B cell (primary cell): ENCODE results near the gene TRABD2B. TPM values are rescaled to one million over a fixed set of nuclear protein-coding genes. Genes with fewer than 3 reads are reported as not detected.

Experiments used
- ATAC-seq: fragments of 200-7000 bp; cut with Tn5 transposase; one replicate; pipeline ENCODE4 v1.10.0; 2021; ENCODE audit warnings: low read depth, mild to moderate bottlenecking, moderate number of reproducible peaks, moderate library complexity
- CTCF ChIA-PET: fragments of 350-600 bp; sonication (Branson Sonifier 250); formaldehyde crosslinking; loops from one replicate; lab custom pipeline; 2021; ENCODE audit warnings: antibody characterized with exemption, inconsistent platforms; lab: Charles Lee
- POLR2A ChIA-PET: fragments of 350-600 bp; sonication (Branson Sonifier 250); formaldehyde crosslinking; loops from one replicate; lab custom pipeline; 2021; ENCODE audit warnings: antibody characterized with exemption; lab: Charles Lee
- DNase-seq: peaks from one replicate; pipeline ENCODE4 v3.0.0; 2013
- H2AFZ ChIP-seq: 2 replicates; pipeline ENCODE4 v1.6.1; 2012; ENCODE audit warnings: mild to moderate bottlenecking, low read depth, low read length; ENCODE audit not compliant: insufficient read depth, poor library complexity, severe bottlenecking
- H3K27ac ChIP-seq, 2 donors: 1 replicate in 1 of 2; 2 replicates in 1 of 2; pipeline ENCODE4 v1.5.1; 2012 to 2013; ENCODE audit warnings: low read length in 2 of 2, mild to moderate bottlenecking in 2 of 2, moderate library complexity in 1 of 2
- H3K27me3 ChIP-seq, 4 experiments: fragments of 200-600 bp in 1 of 4; sonication (generic) in 1 of 4; replicated peaks in 1 of 4; 1 replicate in 2 of 4; 2 replicates in 2 of 4; pipeline versions ENCODE4 v1.6.1 to v1.7.0; 2013 to 2016; ENCODE audit warnings: low read length in 3 of 4, mild to moderate bottlenecking in 2 of 4, mixed read lengths in 1 of 4, moderate library complexity in 1 of 4; ENCODE audit not compliant: insufficient read depth in 4 of 4, control insufficient read depth in 3 of 4; ENCODE audit errors: control extremely low read depth in 1 of 4
- H3K36me3 ChIP-seq, 2 experiments: replicated peaks in 1 of 2; 1 replicate in 1 of 2; 2 replicates in 1 of 2; pipeline versions ENCODE4 v1.6.1 to v1.7.1; 2013; ENCODE audit warnings: low read length in 1 of 2; ENCODE audit not compliant: insufficient read depth in 2 of 2, control insufficient read depth in 1 of 2; ENCODE audit errors: control extremely low read depth in 1 of 2, extremely low read depth in 1 of 2
- H3K4me1 ChIP-seq, 2 donors: fragments of 200-600 bp in 1 of 2; sonication (generic) in 1 of 2; 1 replicate in 1 of 2; 2 replicates in 1 of 2; pipeline versions ENCODE4 v1.5.1 to v1.6.1; 2013 to 2017; ENCODE audit warnings: low read length in 2 of 2; ENCODE audit not compliant: control insufficient read depth in 2 of 2, insufficient read depth in 2 of 2
- H3K4me2 ChIP-seq: replicated peaks from 2 replicates; pipeline ENCODE3; 2012; ENCODE audit warnings: mild to moderate bottlenecking, low read depth, low read length; ENCODE audit not compliant: poor library complexity, severe bottlenecking
- H3K4me3 ChIP-seq, 5 experiments: fragments of 200-600 bp in 1 of 5; sonication (generic) in 1 of 5; 1 replicate in 3 of 5; 2 replicates in 2 of 5; pipeline versions ENCODE4 v1.5.1 to v1.7.0; 2011 to 2016; ENCODE audit warnings: low read length in 4 of 5, mild to moderate bottlenecking in 4 of 5, low read depth in 2 of 5, control low read depth in 1 of 5, moderate library complexity in 1 of 5; ENCODE audit not compliant: insufficient read depth in 1 of 5; ENCODE audit errors: control extremely low read depth in 1 of 5, extremely low read depth in 1 of 5
- H3K79me2 ChIP-seq: fragments of 200-600 bp; sonication (generic); one replicate; pipeline ENCODE4 v1.6.0; 2016; ENCODE audit warnings: low read length; ENCODE audit not compliant: control insufficient read depth, insufficient read depth
- H3K9ac ChIP-seq: fragments of 200-600 bp; sonication (generic); 2 replicates; pipeline ENCODE4 v1.6.1; 2017; ENCODE audit warnings: mild to moderate bottlenecking, low read length, moderate library complexity
- H3K9me3 ChIP-seq, 3 donors: one replicate each; pipeline versions ENCODE4 v1.6.1 to v1.7.1; 2013; ENCODE audit warnings: low read length in 2 of 3; ENCODE audit not compliant: control insufficient read depth in 2 of 3, insufficient read depth in 1 of 3; ENCODE audit errors: control extremely low read depth in 1 of 3
- H4K20me1 ChIP-seq: 2 replicates; pipeline ENCODE4 v1.6.0; 2012; ENCODE audit warnings: mild to moderate bottlenecking, low read length; ENCODE audit not compliant: insufficient read depth, control insufficient read depth, poor library complexity, severe bottlenecking
- H3K27ac Mint-ChIP-seq: one replicate; pipeline ENCODE4 v1.8.0; 2021; ENCODE audit warnings: mixed read lengths
- H3K27me3 Mint-ChIP-seq: one replicate; pipeline ENCODE4 v1.8.0; 2021; ENCODE audit warnings: mixed read lengths
- H3K4me1 Mint-ChIP-seq: one replicate; pipeline ENCODE4 v1.8.0; 2021; ENCODE audit warnings: mixed read lengths
- H3K4me3 Mint-ChIP-seq: one replicate; pipeline ENCODE4 v1.8.0; 2021; ENCODE audit warnings: mixed read lengths
- H3K9me3 Mint-ChIP-seq: one replicate; pipeline ENCODE4 v1.8.0; 2022; ENCODE audit warnings: mixed read lengths; ENCODE audit not compliant: insufficient read depth
- EZH2 ChIP-seq: IDR thresholded peaks from 2 replicates; pipeline ENCODE4 v1.6.1; 2012; ENCODE audit warnings: borderline replicate concordance, low read depth, mild to moderate bottlenecking, moderate library complexity, low read length; ENCODE audit not compliant: insufficient read depth, poor library complexity, severe bottlenecking
- WGBS: methylation state at CpG from one replicate; pipeline ENCODE4 v1.1.5; 2013; ENCODE audit warnings: missing lambda C conversion rate; ENCODE audit not compliant: insufficient coverage; 5-methylcytosine and 5-hydroxymethylcytosine counted together
- intact Hi-C: fragments of 100-400 bp; cut with micrococcal nuclease; formaldehyde crosslinking; loops from one replicate; pipeline ENCODE4 v1.10.0; 2022
- polyA plus RNA-seq: library from polyadenylated mRNA; depleted of rRNA; stranded (reverse); fragments of >200 nt; gene quantifications from 2 replicates; pipeline ENCODE4 v1.2.3, GENCODE V29; 2012
- total RNA-seq, 2 donors: library from RNA; stranded (reverse); fragments of 120-200 nt in 1 of 2; gene quantifications; 1 replicate in 1 of 2; 2 replicates in 1 of 2; pipeline versions ENCODE4 v1.2.3 to v1.2.4, GENCODE V29; 2013 to 2022
- TF ChIP-seq, protein P1 (sequence below): fragments of 200-600 bp; IDR thresholded peaks from one replicate; pipeline ENCODE4 v1.8.0; 2022; ENCODE audit warnings: antibody characterized with exemption, mild to moderate bottlenecking

TRABD2B gene
- total and polyA plus RNA-seq, 2 donors (not counting 1 experiment from before 2014, with no cell fraction given): not detected

DNA sequence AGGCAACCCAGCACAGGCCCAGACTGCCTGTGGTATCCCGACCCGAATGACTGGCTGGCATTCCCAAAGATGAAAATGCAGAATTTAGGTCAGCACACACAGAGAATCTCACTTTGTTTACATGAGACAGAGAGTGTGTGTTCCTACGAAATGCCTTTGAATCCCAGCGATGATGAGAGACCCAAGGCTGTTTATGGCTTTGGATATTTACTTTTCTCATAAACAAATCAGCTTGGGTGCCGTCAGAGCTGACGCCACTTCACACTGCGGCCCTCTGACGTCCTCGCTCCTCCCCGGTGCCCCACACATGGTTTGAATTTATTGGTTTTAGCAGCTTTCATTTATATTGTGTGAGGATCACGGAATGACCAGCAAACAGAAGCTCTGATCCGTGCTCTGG lies 18.7 kb downstream of the TRABD2B start:
- ChIA-PET CTCF (no interaction called here), POLR2A (no interaction called here)
- Mint-ChIP-seq H3K4me1 (no peaks in the 10 kb centered on the region), H3K27ac (no peak overlapping the region), H3K9me3 (no peaks in the 10 kb centered on the region), H3K27me3 (peaks cover 38% of the 10 kb centered on the region), H3K4me3 (no peak overlapping the region)
- TF ChIP-seq EZH2: no peak
- TF ChIP-seq, protein P1, sequence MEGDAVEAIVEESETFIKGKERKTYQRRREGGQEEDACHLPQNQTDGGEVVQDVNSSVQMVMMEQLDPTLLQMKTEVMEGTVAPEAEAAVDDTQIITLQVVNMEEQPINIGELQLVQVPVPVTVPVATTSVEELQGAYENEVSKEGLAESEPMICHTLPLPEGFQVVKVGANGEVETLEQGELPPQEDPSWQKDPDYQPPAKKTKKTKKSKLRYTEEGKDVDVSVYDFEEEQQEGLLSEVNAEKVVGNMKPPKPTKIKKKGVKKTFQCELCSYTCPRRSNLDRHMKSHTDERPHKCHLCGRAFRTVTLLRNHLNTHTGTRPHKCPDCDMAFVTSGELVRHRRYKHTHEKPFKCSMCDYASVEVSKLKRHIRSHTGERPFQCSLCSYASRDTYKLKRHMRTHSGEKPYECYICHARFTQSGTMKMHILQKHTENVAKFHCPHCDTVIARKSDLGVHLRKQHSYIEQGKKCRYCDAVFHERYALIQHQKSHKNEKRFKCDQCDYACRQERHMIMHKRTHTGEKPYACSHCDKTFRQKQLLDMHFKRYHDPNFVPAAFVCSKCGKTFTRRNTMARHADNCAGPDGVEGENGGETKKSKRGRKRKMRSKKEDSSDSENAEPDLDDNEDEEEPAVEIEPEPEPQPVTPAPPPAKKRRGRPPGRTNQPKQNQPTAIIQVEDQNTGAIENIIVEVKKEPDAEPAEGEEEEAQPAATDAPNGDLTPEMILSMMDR: no peak
- peaks cover 0 to 11% (median 3%) of the 10 kb centered on the region in 4 experiments for H3K27me3 ChIP-seq
- no peaks in the 10 kb centered on the region for H3K4me1 ChIP-seq
- ATAC-seq (no peak), DNase-seq (no peak)
- intact Hi-C loops: no loop called here
- H3K9me3 ChIP-seq: peaks cover 0 to 3% (median 0%) of the 10 kb centered on the region in 3 donors
- no peak overlapping the region for H3K27ac ChIP-seq
- H3K4me2 ChIP-seq: no peak overlapping the region
- 95% methylated on average over 12 of the region's 12 CpGs for WGBS
- no peak overlapping the region for H3K9ac ChIP-seq
- no peaks in the 10 kb centered on the region for H3K79me2 ChIP-seq
- H3K4me3 ChIP-seq: no peak overlapping the region
- no peak overlapping the region for H2AFZ ChIP-seq
- no peaks in the 10 kb centered on the region for H3K36me3 ChIP-seq
- no peaks in the 10 kb centered on the region for H4K20me1 ChIP-seq

DNA sequence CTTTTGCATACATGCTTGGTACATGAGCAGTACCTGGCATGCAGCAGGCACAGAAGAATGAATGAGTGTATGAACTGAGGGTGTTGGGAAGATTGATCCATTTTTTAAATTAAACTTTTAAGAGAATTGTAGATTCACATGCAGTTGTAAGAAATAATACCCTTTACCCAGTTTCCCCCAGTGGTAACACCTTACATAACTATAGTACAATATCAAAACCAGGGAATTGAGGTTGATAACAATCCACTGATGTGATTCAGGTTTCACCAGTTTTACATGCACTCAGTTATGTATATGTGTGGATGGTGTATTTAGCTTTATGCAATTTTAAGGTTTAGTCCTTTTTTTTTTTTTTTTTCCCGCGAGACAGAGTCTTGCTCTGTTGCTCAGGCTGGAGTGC lies 20.5 kb downstream of the TRABD2B start:
- Histone ChIP-seq H3K9me3 (peaks cover 0 to 3% (median 0%) of the 10 kb centered on the region in 3 donors), H3K4me2 (no peak overlapping the region), H3K9ac (no peak overlapping the region), H4K20me1 (no peaks in the 10 kb centered on the region), H3K27ac (no peak overlapping the region), H3K36me3 (no peaks in the 10 kb centered on the region), H3K4me1 (no peaks in the 10 kb centered on the region), H3K4me3 (no peak overlapping the region), H3K27me3 (peaks cover 0 to 8% (median 0%) of the 10 kb centered on the region in 4 experiments), H3K79me2 (no peaks in the 10 kb centered on the region), H2AFZ (no peak overlapping the region)
- no peaks in the 10 kb centered on the region for H3K4me1 Mint-ChIP-seq
- intact Hi-C loops: no loop called here
- ChIA-PET CTCF (no interaction called here), POLR2A (no interaction called here)
- H3K27me3 Mint-ChIP-seq: peaks cover 30% of the 10 kb centered on the region
- no peak overlapping the region for H3K27ac Mint-ChIP-seq
- DNase-seq (no peak), ATAC-seq (no peak)
- TF ChIP-seq, protein P1: no peak
- TF ChIP-seq EZH2: no peak
- H3K9me3 Mint-ChIP-seq: no peaks in the 10 kb centered on the region
- no CpG with 5 or more reads among the region's 2 CpGs for WGBS
- H3K4me3 Mint-ChIP-seq: no peak overlapping the region
